GM21619 (cell line): ENCODE measurements around the gene PTPRE.

Experiments
- ATAC-seq: cut with Tn5 transposase; IDR thresholded peaks from one replicate; pipeline ENCODE4 v1.9.1; 2021; ENCODE audit not compliant: unreplicated experiment

The PTPRE gene

GRCh38 chr10:127906548-127907377 lies at the start of gene PTPRE:
Gene PTPRE, plus strand, starts transcription at chr10:127907103. Its CDS starts 133,779 bp downstream, at chr10:128040882.
- peak; percentile 89 for ATAC-seq

GRCh38 chr10:127860592-127860991 lies 46.3 kb upstream of the PTPRE start:
- no peak for ATAC-seq

GRCh38 chr10:127863231-127863825 lies 43.6 kb upstream of the PTPRE start:
- no peak for ATAC-seq

GRCh38 chr10:127866276-127867013 lies 40.5 kb upstream of the PTPRE start:
- no peak for ATAC-seq

- no peak for ATAC-seq
These were observed 39.1 kb upstream of the PTPRE start for GRCh38 chr10:127867805-127868204.

GRCh38 chr10:127869329-127869728 lies 37.6 kb upstream of the PTPRE start:
- no peak for ATAC-seq

- no peak for ATAC-seq
These were observed 35.3 kb upstream of the PTPRE start for GRCh38 chr10:127871631-127872010.

GRCh38 chr10:127872011-127872761 lies 34.7 kb upstream of the PTPRE start:
- no peak for ATAC-seq

GRCh38 chr10:127872871-127873600 lies 33.9 kb upstream of the PTPRE start:
- no peak for ATAC-seq

- ATAC-seq, result no peak
These were observed 32.9 kb upstream of the PTPRE start for GRCh38 chr10:127873901-127874470.

GRCh38 chr10:127874671-127875448 lies 32.0 kb upstream of the PTPRE start:
- ATAC-seq, result no peak

- ATAC-seq, result no peak
These were observed 31.5 kb upstream of the PTPRE start for GRCh38 chr10:127875449-127875765.

GRCh38 chr10:127875916-127876315 lies 31.0 kb upstream of the PTPRE start:
- ATAC-seq, result no peak

GRCh38 chr10:127877116-127877515 lies 29.8 kb upstream of the PTPRE start:
- ATAC-seq, result no peak

- no peak for ATAC-seq
These were observed 29.2 kb upstream of the PTPRE start for GRCh38 chr10:127877699-127878098.

GRCh38 chr10:127878475-127879055 lies 28.3 kb upstream of the PTPRE start:
- ATAC-seq, result no peak

- ATAC-seq, result no peak
These were observed 26.3 kb upstream of the PTPRE start for GRCh38 chr10:127880557-127880956.

- ATAC-seq, result no peak
These were observed 25.6 kb upstream of the PTPRE start for GRCh38 chr10:127881262-127881661.

GRCh38 chr10:127882391-127882790 lies 24.5 kb upstream of the PTPRE start:
- no peak for ATAC-seq
